Measurements from ENCODE around the gene RAMACL. TPM values are rescaled to one million over a fixed set of nuclear protein-coding genes. Genes with fewer than 3 reads are reported as not detected.

Gene RAMACL
- total and polyA plus RNA-seq, 2 of the 4 experiments (the other 2 are of a cell fraction), result 0.46 to 0.90 TPM

- TSS peak; percentile 4 for BruUV-seq (replicated peaks)
- Histone ChIP-seq H3K14ac (replicated peaks; ENCODE audit: low read depth, low read length) (no peak overlapping the region), H3K9me1 (ENCODE audit: insufficient read depth, low read length) (peaks cover 8% of the 10 kb centered on the region; the same call in 1 of the 2 replicates), H4K91ac (ENCODE audit: insufficient read depth, low read depth, low read length) (no peak overlapping the region), H2AFZ (replicated peaks; ENCODE audit: low read length, poor library complexity) (no peak overlapping the region), H4K5ac (ENCODE audit: low read depth, low read length) (no peak overlapping the region), H3K27me3 (ENCODE audit: control insufficient read depth, insufficient read depth, low read length) (no peaks in the 10 kb centered on the region), H3K36me3 (ENCODE audit: control insufficient read depth, insufficient read depth, low read length) (peaks cover 9% of the 10 kb centered on the region; the same call in 1 of the 2 replicates), H3K9me3 (ENCODE audit: control insufficient read depth, insufficient read depth, low read length) (no peaks in the 10 kb centered on the region), H2BK15ac (ENCODE audit: low read depth, low read length) (no peak overlapping the region), H3K9ac (ENCODE audit: low read depth, low read length) (no peak overlapping the region), H2BK120ac (ENCODE audit: low read depth, low read length) (peak overlapping the region; percentile 39; the same call in 1 of the 2 replicates), H2AK9ac (replicated peaks; ENCODE audit: low read depth, low read length, poor library complexity) (no peak overlapping the region), H3K79me1 (ENCODE audit: low read depth in 1 of 2, low read length in 2 of 2) (peaks cover 36 to 54% of the 10 kb centered on the region in 2 experiments), H2AK5ac (ENCODE audit: low read depth, low read length) (no peak overlapping the region), H2BK5ac (ENCODE audit: low read depth, low read length, poor library complexity, severe bottlenecking) (peak overlapping the region; percentile 82), H4K20me1 (ENCODE audit: insufficient read depth, low read length) (no peaks in the 10 kb centered on the region; the same call in 1 of the 2 replicates), H3K4ac (ENCODE audit: low read depth, low read length) (peak overlapping the region; percentile 41; the same call in 1 of the 2 replicates), H3K56ac (ENCODE audit: extremely low read depth, insufficient read depth, low read length) (no peak overlapping the region), H3K4me2 (ENCODE audit: low read depth, low read length) (peak overlapping the region; percentile 44; the same call in 1 of the 2 replicates), H3K27ac (ENCODE audit: insufficient read depth, low read length) (peak overlapping the region; percentile 91; the same call in 1 of the 2 replicates), H3K4me3 (ENCODE audit: insufficient read depth, low read depth, low read length) (no peak overlapping the region), H3K23ac (ENCODE audit: low read depth, low read length) (no peak overlapping the region), H4K8ac (ENCODE audit: low read depth in 2 of 2, low read length in 2 of 2) (peak overlapping the region in 1 of 2 experiments; percentile 66; a peak in 2 of 4 replicates), H2BK20ac (ENCODE audit: low read depth, low read length) (0 out of 2 replicates have a peak overlapping the region, but pooled peaks have one; percentile 69), H3K18ac (ENCODE audit: low read depth, low read length) (peak overlapping the region; percentile 71; the same call in 1 of the 2 replicates), H3K4me1 (ENCODE audit: control insufficient read depth, insufficient read depth, low read length) (peaks cover 25% of the 10 kb centered on the region)
- intact Hi-C loops (cut with micrococcal nuclease), result no loop called here
- ATAC-seq (ENCODE audit: low read depth) (peak; percentile 92), DNase-seq (peak; percentile 89)
- WGBS, 2 experiments (ENCODE audit: extremely low coverage in 2 of 2, insufficient read length in 1 of 2), result no CpG with 5 or more reads among the region's 4 CpGs
- ChIA-PET CTCF (no interaction called here), POLR2A (ENCODE audit: unreplicated experiment) (interaction anchor here (0.6 kb wide), 1 partner anchor 94 kb away, joined by 4 read pairs; no protein-coding TSS in a partner anchor)
- no peak for TF ChIP-seq MXI1 (IDR thresholded peaks at IDR 0.05; ENCODE audit: borderline replicate concordance, low read depth, low read length)
- TF ChIP-seq USF2 (IDR thresholded peaks at IDR 0.05; ENCODE audit: low read depth, low read length), result no peak
- no peak for TF ChIP-seq CHD1 (IDR thresholded peaks at IDR 0.05; ENCODE audit: low read depth, low read length)
- TF ChIP-seq CEBPB (IDR thresholded peaks at IDR 0.05; ENCODE audit: low read depth, low read length), result no peak
- TF ChIP-seq POLR2A (IDR thresholded peaks at IDR 0.05; ENCODE audit: low read depth, low read length), result no peak
- no peak for TF ChIP-seq ELK1 (IDR thresholded peaks at IDR 0.05; ENCODE audit: borderline replicate concordance, low read depth, low read length)
- no peak for TF ChIP-seq NFE2L2 (IDR thresholded peaks at IDR 0.05; ENCODE audit: low read depth, low read length)
- peak; percentile 18; the same call in 1 of the 2 replicates for TF ChIP-seq BHLHE40 (IDR thresholded peaks at IDR 0.05; ENCODE audit: low read depth, low read length)
- TF ChIP-seq RAD21 (IDR thresholded peaks at IDR 0.05; ENCODE audit: low read length), result no peak
- TF ChIP-seq RFX5 (IDR thresholded peaks at IDR 0.05; ENCODE audit: low read depth, low read length), result no peak
- TF ChIP-seq MAFK (IDR thresholded peaks at IDR 0.05; ENCODE audit: low read depth, low read length), result no peak
- no peak for TF ChIP-seq SMC3 (IDR thresholded peaks at IDR 0.05; ENCODE audit: low read depth, low read length)
- peak; percentile 31; the same call in 1 of the 2 replicates for TF ChIP-seq MAZ (IDR thresholded peaks at IDR 0.05; ENCODE audit: borderline replicate concordance, low read depth, low read length)
- TF ChIP-seq CTCF (conservative IDR thresholded peaks at IDR 0.05; ENCODE audit: low read depth, low read length), result no peak
- TF ChIP-seq RCOR1 (IDR thresholded peaks at IDR 0.05; ENCODE audit: insufficient replicate concordance, low read length), result no peak
- TF ChIP-seq FOS (IDR thresholded peaks at IDR 0.05; ENCODE audit: low read depth, low read length), result peak; percentile 29; the same call in 1 of the 2 replicates
- dilution Hi-C loops (cut with HindIII; ENCODE audit: low sequenced_read_pairs, unreplicated experiment), result no loop called here
- in situ Hi-C loops (cut with MboI; ENCODE audit: low sequenced_read_pairs), result no loop called here
Measured at GRCh38 chr6:166608774-166609173, 22.3 kb upstream of the RAMACL start.

Data from IMR-90 (cell line).